Measurements from ENCODE around the gene BEST2.

GRCh38 chr19:12773571-12773970 lies 22.0 kb downstream of the BEST2 start:
- TF ChIP-seq POLR2AphosphoS5 (IDR thresholded peaks at IDR 0.05; ENCODE audit: low read depth, low read length) (no peak; the same call in 1 of the 2 replicates), YY1 (IDR thresholded peaks at IDR 0.05; ENCODE audit: extremely low read depth, insufficient replicate concordance, low read depth, low read length) (no peak), CTCF (IDR thresholded peaks at IDR 0.05 in 2 of 3, conservative IDR thresholded peaks at IDR 0.05 in 1 of 3; ENCODE audit: borderline replicate concordance in 1 of 3, insufficient read depth in 1 of 3, low read depth in 2 of 3, low read length in 2 of 3) (peak; percentile 21 to 33 (median 22); a peak in 4 of 6 replicates), TCF7L2 (IDR thresholded peaks at IDR 0.05; ENCODE audit: borderline replicate concordance, extremely low read depth, insufficient read depth, insufficient read length) (no peak), RAD21 (IDR thresholded peaks at IDR 0.05; ENCODE audit: low read depth) (peak; percentile 29; the same call in 1 of the 2 replicates), SIN3A (IDR thresholded peaks at IDR 0.05; ENCODE audit: low read depth) (no peak), EZH2 (IDR thresholded peaks at IDR 0.05) (no peak)

Measured in HCT116 (cell line).